COLO668 (cell line): ENCODE measurements around the gene EEF1AKMT1.

Source experiments
- DNase-seq: peaks from one replicate; lab custom pipeline; 2025; ENCODE audit not compliant: unreplicated experiment; lab: John Stamatoyannopoulos, UW

The EEF1AKMT1 gene, protein sequence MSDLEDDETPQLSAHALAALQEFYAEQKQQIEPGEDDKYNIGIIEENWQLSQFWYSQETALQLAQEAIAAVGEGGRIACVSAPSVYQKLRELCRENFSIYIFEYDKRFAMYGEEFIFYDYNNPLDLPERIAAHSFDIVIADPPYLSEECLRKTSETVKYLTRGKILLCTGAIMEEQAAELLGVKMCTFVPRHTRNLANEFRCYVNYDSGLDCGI

DNA sequence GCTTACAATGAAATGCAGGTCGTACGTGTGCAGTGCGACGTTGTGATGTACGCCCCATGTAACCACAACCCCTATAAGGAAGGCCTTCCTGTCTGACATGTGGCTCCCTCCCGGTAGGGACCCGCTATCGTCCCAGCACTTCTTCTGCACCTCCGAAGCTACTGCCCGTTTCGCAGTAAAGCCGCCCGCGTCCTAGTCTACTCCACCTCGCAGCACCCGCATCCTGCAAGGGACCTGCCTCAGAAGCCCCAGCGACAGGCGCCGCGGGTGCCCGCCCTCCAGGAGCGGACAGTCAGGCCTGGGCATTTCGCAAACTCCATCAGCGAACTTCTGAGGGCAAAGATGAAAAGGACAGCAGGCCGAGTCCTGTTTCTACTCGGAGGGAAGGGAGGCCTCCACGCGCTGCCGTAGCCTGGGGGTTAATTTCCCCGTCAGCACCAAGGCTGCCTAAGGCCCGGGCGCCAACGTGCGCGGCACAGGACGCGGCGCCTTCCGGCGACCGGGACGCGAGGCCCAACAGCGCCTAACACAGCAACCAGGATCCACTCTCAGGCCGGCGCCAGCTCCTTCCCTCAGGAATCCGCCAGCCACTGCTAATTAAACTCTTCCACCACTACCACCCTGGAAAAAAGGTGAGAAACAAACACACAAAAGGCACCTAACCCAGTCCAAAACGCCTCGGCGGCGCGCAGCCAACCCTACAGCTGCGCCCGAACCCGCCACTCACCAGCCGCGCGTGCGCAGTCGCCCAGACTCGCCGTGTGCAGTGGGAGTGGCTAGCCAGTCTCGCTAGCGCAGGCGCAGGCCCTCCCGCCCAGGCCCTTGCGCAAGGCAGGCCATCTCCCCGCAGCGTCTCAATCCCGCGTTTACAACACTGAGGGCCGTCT, at the start of gene EEF1AKMT1:
Gene EEF1AKMT1, minus strand, starts transcription at position 768 of the 887 bp plus-strand sequence. CDS start 16,363 bp downstream, outside the sequence.
- peak; percentile 99 for DNase-seq

GRCh38 chr13:20823071-20823470, 49.3 kb upstream of the EEF1AKMT1 start:
- DNase-seq, result no peak

DNA sequence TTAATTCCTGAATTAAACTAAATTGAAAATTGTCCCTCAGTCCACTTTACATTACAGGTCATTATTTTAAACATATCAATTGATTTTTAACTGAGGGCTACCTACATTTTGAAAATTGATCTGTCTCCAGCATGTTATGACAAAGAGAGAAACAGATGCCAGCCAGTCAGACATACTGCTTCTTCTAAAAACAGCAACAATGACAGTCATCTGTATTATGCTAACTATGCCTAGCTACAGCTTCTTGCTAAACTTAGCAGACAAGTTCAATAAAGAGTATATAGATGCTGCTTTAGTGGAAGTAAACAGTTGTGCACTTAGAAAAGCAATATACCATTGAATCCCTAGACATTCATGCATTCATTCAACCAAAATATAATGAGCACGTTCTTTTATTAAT, 48.6 kb upstream of the EEF1AKMT1 start:
- DNase-seq, result no peak

DNA sequence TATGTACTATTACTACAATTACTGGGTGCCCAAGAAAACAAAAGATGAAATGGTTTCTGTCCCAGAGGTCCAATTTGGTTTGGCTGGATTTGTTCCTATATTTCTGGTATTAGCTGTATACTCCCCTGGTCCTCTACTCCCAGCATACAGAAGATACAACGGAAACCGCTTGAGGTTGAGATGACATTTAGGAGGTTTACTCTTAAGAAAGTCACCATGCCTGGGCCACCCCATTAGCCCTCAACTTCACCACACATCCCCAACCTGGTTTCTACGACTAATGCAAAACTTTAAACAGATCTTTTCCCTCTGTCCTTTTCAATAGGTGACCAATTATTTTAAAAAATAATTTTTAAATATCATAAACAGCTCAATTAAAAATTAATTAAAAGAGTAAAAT, 46.0 kb upstream of the EEF1AKMT1 start:
- no peak for DNase-seq

GRCh38 chr13:20815464-20815863, 41.7 kb upstream of the EEF1AKMT1 start:
- DNase-seq, result no peak

- no peak for DNase-seq
Measured at GRCh38 chr13:20814224-20814910, 40.6 kb upstream of the EEF1AKMT1 start.

DNA sequence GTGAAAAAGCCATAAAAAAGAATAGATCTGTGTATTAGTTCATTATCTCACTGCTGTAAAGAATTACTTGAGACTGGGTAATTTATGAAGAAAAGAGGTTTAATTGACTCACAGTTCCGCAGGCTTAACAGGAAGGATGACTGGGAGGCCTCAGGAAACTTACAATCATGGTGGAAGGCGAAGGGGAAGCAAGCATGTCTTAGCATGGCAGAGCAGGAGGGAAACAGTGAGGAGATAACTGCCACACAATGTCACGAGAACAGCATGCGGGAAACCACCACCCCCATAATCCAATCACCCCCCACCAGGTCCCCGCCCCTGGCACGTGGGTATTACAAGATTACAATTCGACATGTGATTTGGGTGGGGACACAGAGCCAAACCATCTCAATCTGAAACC, 39.1 kb upstream of the EEF1AKMT1 start:
- DNase-seq, result no peak

DNA sequence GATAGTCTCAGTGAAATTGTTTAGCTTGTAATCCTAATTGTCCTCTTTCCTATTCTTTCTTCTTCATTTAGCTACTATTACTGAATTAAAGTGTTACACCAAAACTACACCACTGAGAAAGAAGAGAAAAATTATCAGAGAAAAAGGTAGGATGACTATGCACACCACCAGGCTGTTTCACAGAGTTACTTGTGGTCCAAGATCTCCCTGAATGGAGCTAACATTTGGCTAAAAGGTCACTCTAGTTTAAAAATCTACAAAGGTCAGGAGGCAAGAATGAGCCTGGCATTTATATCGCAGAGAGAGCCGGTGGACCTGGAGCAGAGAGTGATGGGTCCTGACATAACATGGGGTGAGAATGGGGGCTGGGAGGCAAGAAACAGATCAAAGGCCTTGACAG, 37.0 kb upstream of the EEF1AKMT1 start:
- DNase-seq, result no peak

- DNase-seq, result no peak
Measured at GRCh38 chr13:20808874-20809273, 35.1 kb upstream of the EEF1AKMT1 start.

GRCh38 chr13:20803180-20803965, 29.6 kb upstream of the EEF1AKMT1 start:
- no peak for DNase-seq

DNA sequence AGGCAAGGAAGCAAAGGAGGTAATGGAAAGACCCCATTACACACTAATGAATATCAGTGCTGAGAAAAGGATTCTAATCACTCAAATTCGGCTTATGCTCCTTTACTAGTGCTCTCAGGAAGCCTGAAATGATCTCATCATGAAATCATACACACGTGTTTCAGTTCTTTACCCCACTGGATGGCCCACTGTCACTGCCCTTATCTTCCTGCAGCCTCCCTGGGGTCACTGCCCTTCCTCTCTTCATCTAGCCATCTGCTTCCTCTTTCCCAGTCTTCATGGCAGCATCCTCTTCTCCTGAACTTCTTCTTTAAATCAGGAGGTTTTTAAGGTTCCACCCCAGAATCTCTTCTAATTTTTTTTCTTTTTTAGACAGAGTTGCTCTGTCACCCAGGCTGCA, 27.9 kb upstream of the EEF1AKMT1 start:
- no peak for DNase-seq

DNA sequence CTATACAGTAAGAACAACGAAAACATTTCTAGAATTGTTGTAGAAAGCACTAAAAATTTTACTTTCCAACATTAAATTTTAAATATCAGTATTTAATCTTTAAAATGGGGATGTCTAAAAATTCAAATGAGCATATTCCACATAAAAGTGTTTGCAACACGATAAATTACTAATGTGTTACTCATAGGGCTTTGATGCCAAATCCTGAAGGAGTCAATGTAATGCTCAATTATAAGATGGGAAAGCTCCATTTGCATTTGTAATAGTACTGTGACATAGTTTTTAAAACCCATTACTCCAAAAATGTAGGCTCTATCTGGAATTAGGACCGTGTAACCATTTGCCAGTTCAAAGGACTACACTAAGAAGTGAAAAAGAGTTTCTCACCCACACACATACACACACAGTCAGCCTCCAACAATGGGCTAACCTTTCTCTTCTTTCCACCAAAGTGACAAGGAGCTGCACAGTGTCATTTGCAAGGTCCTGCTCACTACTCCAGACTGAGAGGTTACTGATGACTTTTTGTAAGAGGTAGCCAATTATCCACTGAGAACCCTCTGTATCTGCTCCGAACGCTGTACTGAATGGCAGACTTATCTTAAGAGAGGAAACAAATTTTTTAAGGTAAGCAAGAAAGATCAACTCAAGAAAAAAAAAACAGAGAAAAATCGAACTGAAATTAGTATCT, 26.1 kb upstream of the EEF1AKMT1 start:
- no peak for DNase-seq

DNA sequence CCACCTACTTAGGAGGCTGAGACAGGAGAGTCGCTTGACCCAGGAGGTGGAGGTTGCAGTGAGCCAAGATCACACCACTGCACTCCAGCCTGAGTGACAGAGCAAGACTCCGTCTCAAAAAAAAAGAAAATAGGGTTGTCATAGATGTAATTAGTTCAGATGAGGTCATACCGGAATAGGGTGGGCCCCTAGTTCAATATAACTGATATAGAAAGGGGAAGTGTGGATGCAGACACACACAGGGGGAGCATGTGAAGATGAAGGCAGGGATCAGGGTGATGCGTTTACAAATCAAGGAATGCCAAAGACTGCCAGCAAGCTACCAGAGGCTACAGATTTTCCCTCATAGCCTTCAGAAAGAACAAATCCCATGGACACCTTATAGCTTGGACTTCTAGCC, 24.3 kb upstream of the EEF1AKMT1 start:
- DNase-seq, result no peak

GRCh38 chr13:20796791-20797508, 23.2 kb upstream of the EEF1AKMT1 start:
- no peak for DNase-seq

- DNase-seq, result no peak
Measured at GRCh38 chr13:20789665-20790064, 15.9 kb upstream of the EEF1AKMT1 start.

GRCh38 chr13:20788312-20788711, 14.6 kb upstream of the EEF1AKMT1 start:
- no peak for DNase-seq

GRCh38 chr13:20787180-20787579, 13.4 kb upstream of the EEF1AKMT1 start:
- no peak for DNase-seq

- DNase-seq, result no peak
Measured at GRCh38 chr13:20782116-20782708, 8.5 kb upstream of the EEF1AKMT1 start.

GRCh38 chr13:20780317-20780716, 6.6 kb upstream of the EEF1AKMT1 start:
- no peak for DNase-seq
